ENCODE results near the gene PDGFD.

GRCh38 chr11:103958475-103959215 lies 205.3 kb downstream of the PDGFD start:
- TF ChIP-seq TCF12 (IDR thresholded peaks at IDR 0.05; ENCODE audit: low read depth) (no peak), CEBPB (IDR thresholded peaks at IDR 0.05) (no peak), EGR1 (IDR thresholded peaks at IDR 0.05) (no peak), ZBTB7A (IDR thresholded peaks at IDR 0.05; ENCODE audit: low read depth) (no peak), TAF1 (IDR thresholded peaks at IDR 0.05; ENCODE audit: low read depth) (no peak), REST (IDR thresholded peaks at IDR 0.05; ENCODE audit: low read depth) (no peak), MAX (IDR thresholded peaks at IDR 0.05) (no peak), CREB1 (IDR thresholded peaks at IDR 0.05; ENCODE audit: low read depth) (no peak), YY1 (IDR thresholded peaks at IDR 0.05; ENCODE audit: low read depth) (no peak), EP300 (IDR thresholded peaks at IDR 0.05; ENCODE audit: borderline replicate concordance) (no peak), USF1 (IDR thresholded peaks at IDR 0.05) (no peak), NFIC (IDR thresholded peaks at IDR 0.05) (no peak), RAD21 (IDR thresholded peaks at IDR 0.05; ENCODE audit: low read depth) (no peak), TEAD4 (IDR thresholded peaks at IDR 0.05) (no peak)

All from Ishikawa (cell line).